HFF-Myc (cell line): ENCODE measurements around the gene ABHD15.

ENCODE experiments used
- DNase-seq: peaks from one replicate; pipeline ENCODE4 v3.0.0-alpha.2; 2011; ENCODE audit warnings: low read depth; ENCODE audit errors: extremely low read depth
- H3K4me3 ChIP-seq: replicated peaks from 2 replicates; pipeline ENCODE4 v1.5.1; 2011; ENCODE audit warnings: low read depth, mild to moderate bottlenecking, control low read depth, low read length
- TF ChIP-seq, protein P1 (sequence below): IDR thresholded peaks from 2 replicates; pipeline ENCODE4 v1.5.1; 2012; ENCODE audit warnings: mild to moderate bottlenecking, low read depth, low read length, control low read depth; ENCODE audit errors: missing control alignments

The ABHD15 gene

DNA sequence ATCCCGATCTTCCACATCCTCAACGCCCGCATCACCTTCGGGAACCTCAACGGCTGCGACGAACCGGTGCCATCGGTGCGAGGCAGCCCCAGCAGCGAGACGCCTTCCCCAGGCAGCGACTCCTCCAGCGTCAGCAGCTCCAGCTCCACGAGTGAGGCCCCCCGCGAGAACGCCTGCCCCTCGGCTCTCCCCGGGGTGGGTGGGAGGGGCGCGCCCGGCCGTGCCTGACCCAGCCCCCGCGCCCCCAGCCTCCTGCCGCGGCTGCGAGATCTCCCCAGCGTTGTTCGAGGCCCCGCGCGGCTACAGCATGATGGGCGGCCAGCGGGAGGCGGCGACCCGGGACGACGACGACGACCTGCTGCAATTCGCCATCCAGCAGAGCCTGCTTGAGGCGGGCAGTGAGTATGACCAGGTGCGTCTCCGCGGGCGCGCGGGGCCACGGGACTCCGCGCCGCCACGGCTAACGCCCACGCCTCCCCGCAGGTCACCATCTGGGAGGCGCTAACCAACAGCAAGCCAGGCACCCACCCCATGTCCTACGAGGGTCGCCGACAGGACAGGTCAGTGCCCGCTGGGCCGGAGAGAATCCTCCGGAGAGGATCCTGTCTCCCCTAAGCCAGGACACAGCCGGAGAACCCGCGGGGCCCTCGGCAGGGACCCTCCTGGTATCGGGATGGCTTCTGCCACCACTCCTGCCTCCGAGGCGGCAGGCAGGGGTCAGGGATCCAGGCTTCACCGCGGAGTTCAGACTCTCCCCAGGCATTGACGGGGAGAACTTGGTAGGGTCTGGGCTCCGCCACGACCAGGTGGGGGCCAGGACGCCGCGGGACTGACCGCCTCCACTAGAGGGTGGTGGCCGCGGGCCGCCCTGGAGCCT lies 45.8 kb upstream of the ABHD15 start:
- TF ChIP-seq, protein P1, sequence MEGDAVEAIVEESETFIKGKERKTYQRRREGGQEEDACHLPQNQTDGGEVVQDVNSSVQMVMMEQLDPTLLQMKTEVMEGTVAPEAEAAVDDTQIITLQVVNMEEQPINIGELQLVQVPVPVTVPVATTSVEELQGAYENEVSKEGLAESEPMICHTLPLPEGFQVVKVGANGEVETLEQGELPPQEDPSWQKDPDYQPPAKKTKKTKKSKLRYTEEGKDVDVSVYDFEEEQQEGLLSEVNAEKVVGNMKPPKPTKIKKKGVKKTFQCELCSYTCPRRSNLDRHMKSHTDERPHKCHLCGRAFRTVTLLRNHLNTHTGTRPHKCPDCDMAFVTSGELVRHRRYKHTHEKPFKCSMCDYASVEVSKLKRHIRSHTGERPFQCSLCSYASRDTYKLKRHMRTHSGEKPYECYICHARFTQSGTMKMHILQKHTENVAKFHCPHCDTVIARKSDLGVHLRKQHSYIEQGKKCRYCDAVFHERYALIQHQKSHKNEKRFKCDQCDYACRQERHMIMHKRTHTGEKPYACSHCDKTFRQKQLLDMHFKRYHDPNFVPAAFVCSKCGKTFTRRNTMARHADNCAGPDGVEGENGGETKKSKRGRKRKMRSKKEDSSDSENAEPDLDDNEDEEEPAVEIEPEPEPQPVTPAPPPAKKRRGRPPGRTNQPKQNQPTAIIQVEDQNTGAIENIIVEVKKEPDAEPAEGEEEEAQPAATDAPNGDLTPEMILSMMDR, result no peak
- no peak overlapping the region for H3K4me3 ChIP-seq
- no peak for DNase-seq

DNA sequence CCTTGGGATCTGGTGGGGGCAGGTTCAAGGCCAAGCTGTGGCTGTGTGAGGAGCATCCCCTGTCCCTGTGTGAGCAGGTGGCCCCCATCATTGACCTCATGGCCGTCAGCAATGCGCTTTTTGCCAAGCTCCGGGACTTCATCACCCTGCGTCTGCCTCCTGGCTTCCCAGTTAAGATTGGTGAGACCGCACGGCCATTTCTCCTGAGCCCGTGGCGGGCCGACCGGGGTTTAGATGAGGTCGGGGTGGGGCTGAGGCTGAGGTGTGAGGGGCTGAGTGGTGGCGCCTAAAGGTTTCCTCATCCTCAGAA lies 45.2 kb upstream of the ABHD15 start:
- no peak for DNase-seq
- H3K4me3 ChIP-seq, result no peak overlapping the region
- TF ChIP-seq, protein P1, result no peak

DNA sequence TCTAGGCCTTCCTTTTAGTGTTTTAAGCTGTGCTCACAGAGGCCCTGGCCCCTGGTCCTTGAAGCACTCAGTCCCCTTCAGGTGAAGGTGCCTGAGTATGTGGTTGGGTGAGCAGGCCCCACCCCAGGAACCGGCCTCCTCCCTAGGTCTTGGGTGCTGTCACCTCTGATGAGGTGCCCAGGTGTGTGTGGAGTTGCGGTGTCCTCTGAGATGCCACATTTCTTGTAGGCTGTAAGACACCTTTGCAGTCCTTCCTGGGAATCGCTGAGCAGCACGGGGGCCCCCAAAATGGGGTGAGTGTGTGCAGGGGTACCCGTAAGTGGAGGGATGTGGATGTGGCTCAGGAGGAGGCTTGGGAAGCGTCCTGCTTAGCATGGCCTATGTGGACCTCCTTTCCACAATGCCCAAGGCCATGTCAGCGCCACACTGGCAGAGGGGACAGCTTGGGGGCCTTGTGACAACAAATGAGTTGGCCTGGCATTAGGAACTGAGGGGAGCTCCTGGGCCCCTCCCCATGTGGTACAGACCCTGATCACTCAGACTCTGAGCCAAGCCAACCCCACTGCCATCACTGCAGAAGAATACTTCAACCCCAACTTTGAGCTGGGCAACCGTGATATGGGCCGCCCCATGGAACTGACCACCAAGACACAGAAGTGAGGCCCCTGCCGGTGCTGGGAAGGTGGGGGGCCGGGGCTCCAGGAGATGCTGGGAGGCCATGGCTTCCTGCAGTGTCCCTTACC lies 44.7 kb upstream of the ABHD15 start:
- TF ChIP-seq, protein P1, result no peak
- no peak overlapping the region for H3K4me3 ChIP-seq
- no peak for DNase-seq

DNA sequence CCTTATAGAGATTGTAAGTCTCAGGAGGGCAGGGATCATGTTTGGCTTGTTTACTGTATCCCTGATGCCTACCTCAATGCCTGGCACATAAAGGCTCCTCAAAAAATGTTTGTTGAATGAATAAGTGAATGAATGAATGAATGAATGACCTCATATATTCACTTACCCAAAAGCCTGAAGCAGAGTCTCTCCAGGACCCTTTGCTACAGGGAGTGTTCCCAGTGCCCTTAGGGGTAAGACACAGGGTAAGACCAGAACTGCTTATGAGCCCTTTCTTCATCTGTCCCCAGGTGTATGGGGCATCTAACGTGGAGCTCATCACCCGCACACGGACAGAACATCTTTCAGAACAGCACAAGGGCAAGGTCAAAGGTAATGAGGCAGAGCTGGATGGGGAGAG lies 43.6 kb upstream of the ABHD15 start:
- H3K4me3 ChIP-seq, result no peak overlapping the region
- DNase-seq, result no peak
- TF ChIP-seq, protein P1, result no peak

DNA sequence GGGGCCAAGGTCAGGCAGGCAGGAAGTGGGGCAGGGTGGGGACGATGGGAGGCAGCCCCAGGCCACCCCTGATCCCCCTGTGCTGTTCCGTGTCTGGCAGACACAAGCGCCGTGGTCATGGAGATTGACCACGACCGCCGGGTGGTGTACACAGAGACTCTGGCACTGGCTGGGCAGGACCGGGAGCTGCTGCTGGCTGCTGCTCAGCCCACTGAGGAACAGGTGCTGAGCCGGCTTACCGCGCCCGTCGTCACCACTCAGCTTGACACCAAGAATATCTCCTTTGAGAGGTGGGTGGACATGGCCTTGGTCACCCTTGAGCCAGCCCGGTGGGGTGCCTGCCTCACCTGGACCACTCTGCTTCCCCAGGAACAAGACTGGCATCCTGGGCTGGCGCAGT lies 42.1 kb upstream of the ABHD15 start:
- no peak overlapping the region for H3K4me3 ChIP-seq
- no peak for DNase-seq
- TF ChIP-seq, protein P1, result no peak

DNA sequence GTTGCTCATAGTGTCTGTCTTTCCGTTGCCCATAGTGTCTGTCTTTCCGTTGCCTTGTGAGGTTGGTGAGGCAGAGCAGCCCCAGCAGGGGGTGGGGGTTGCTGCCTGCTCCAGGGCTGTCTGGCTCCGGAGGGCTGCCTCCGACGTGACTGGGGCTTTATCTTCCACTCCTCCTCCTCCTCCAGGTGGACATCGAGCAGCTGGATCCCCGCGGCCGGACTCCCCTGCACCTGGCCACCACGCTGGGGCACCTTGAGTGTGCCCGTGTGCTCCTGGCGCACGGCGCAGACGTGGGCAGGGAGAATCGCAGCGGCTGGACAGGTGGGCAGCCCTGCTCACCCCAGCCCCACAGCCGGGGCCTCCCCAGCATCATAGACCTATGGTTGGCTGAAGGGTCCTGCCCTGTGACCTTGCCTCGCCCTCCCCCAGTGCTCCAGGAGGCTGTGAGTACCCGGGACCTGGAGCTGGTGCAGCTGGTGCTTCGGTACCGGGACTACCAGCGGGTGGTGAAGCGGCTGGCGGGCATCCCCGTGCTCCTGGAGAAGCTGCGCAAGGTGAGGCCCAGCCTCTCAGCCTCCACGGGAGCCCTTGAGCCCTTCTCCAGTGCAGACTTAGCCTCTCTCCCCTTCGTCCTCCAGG lies 40.8 kb upstream of the ABHD15 start:
- TF ChIP-seq, protein P1, result no peak
- no peak overlapping the region for H3K4me3 ChIP-seq
- no peak for DNase-seq
